HepG2 (cell line): ENCODE data around the gene CTCF. TPM values are rescaled to one million over a fixed set of nuclear protein-coding genes. Genes with fewer than 3 reads are reported as not detected.
A peak's percentile ranks its signal among the peaks of the same experiment; 100 is the strongest.

Experiments used
- ASH2L ChIP-seq: fragments of 300-600, 200-600 bp; sonication (generic); IDR thresholded peaks from 2 replicates; pipeline ENCODE4 v1.7.0; 2017; ENCODE audit warnings: low read depth, mild to moderate bottlenecking, moderate library complexity, mixed read lengths, low read length; ENCODE audit not compliant: insufficient read length
- CC2D1A ChIP-seq: sonication (generic); formaldehyde crosslinking; IDR thresholded peaks from 2 replicates; pipeline ENCODE4 v1.8.1; 2023; ENCODE audit warnings: mild to moderate bottlenecking, missing genetic modification reagents
- FOXC1 ChIP-seq: sonication (generic); formaldehyde crosslinking; IDR thresholded peaks from 2 replicates; pipeline ENCODE4 v1.8.0; 2022; ENCODE audit warnings: mild to moderate bottlenecking, missing genetic modification reagents, borderline replicate concordance
- FUBP1 ChIP-seq: sonication (generic); formaldehyde crosslinking; IDR thresholded peaks from 2 replicates; pipeline ENCODE4 v1.5.1; 2020; ENCODE audit warnings: missing genetic modification reagents, mild to moderate bottlenecking, borderline replicate concordance
- KLF11 ChIP-seq: IDR thresholded peaks from 2 replicates; pipeline ENCODE4 v1.6.1; 2016; ENCODE audit warnings: missing compliant biosample characterization
- PHF8 ChIP-seq: sonication (generic); formaldehyde crosslinking; IDR thresholded peaks from 2 replicates; pipeline ENCODE4 v1.5.0; 2020; ENCODE audit warnings: missing genetic modification reagents
- REPIN1 ChIP-seq: sonication (generic); formaldehyde crosslinking; IDR thresholded peaks from 2 replicates; pipeline ENCODE4 v1.8.0; 2022; ENCODE audit warnings: missing genetic modification reagents, low read depth, mild to moderate bottlenecking, borderline replicate concordance
- SAFB2 ChIP-seq: sonication (generic); formaldehyde crosslinking; IDR thresholded peaks from 2 replicates; pipeline ENCODE4 v1.5.1; 2020; ENCODE audit warnings: missing genetic modification reagents, low read depth, mild to moderate bottlenecking, borderline replicate concordance
- USF2 ChIP-seq, 2 experiments: sonication (generic) in 1 of 2; formaldehyde crosslinking in 1 of 2; IDR thresholded peaks; 2 replicates each; pipeline versions ENCODE4 v1.5.1 to v1.6.1; 2011 to 2020; ENCODE audit warnings: borderline replicate concordance in 1 of 2, low read depth in 1 of 2, low read length in 1 of 2, mild to moderate bottlenecking in 1 of 2, missing genetic modification reagents in 1 of 2, moderate library complexity in 1 of 2
- ZFX ChIP-seq: sonication (generic); formaldehyde crosslinking; IDR thresholded peaks from 2 replicates; pipeline ENCODE4 v1.4.0; 2020; ENCODE audit warnings: mild to moderate bottlenecking, low read depth, missing genetic modification reagents, moderate library complexity
- ZMYM4 ChIP-seq: sonication (generic); formaldehyde crosslinking; IDR thresholded peaks from 2 replicates; pipeline ENCODE4 v1.8.1; 2023; ENCODE audit warnings: mild to moderate bottlenecking, missing genetic modification reagents
- ZNF234 ChIP-seq: sonication (generic); formaldehyde crosslinking; conservative IDR thresholded peaks from 2 replicates; pipeline ENCODE4 v1.5.1; 2020; ENCODE audit warnings: mild to moderate bottlenecking, missing genetic modification reagents
- ZNF557 ChIP-seq: sonication (generic); formaldehyde crosslinking; IDR thresholded peaks from 2 replicates; pipeline ENCODE4 v1.4.0; 2020; ENCODE audit warnings: missing genetic modification reagents
- ZNF749 ChIP-seq: sonication (generic); formaldehyde crosslinking; IDR thresholded peaks from 2 replicates; pipeline ENCODE4 v1.8.0; 2022; ENCODE audit warnings: mild to moderate bottlenecking, missing genetic modification reagents, moderate library complexity, borderline replicate concordance
- ZNF770 ChIP-seq: sonication (generic); formaldehyde crosslinking; IDR thresholded peaks from 2 replicates; pipeline ENCODE4 v1.5.0; 2020; ENCODE audit warnings: mild to moderate bottlenecking, missing genetic modification reagents
- polyA plus RNA-seq, 8 experiments: library from polyadenylated mRNA; depleted of rRNA in 3 of 8; stranded (reverse) in 7 of 8; unstranded in 1 of 8; fragments of >200 nt; fragmentation: Illumina TruSeq in 4 of 8; extraction: Trizol in 4 of 8; gene quantifications; 2 replicates each; pipeline versions ENCODE4 v1.2.1 to v1.2.3, GENCODE V29; 2011 to 2016; ENCODE audit warnings: low read depth in 4 of 8, missing spikeins in 1 of 8, mixed read lengths in 1 of 8; ENCODE audit not compliant: insufficient read depth in 1 of 8
- total RNA-seq, 5 experiments: library from RNA; depleted of rRNA; stranded (reverse); fragments of >200 nt; fragmentation: Illumina TruSeq; extraction: Trizol; gene quantifications; 2 replicates each; pipeline ENCODE4 v1.2.3, GENCODE V29; 2016; ENCODE audit warnings: low read depth in 1 of 5

CTCF gene
- total and polyA plus RNA-seq, 2 of the 13 experiments (the other 11 are each of a cell fraction or from before 2014, with no cell fraction given) = 19.5 to 37.5 TPM

GRCh38 chr16:67632415-67633172, 70.3 kb downstream of the CTCF start (continued):
- TF ChIP-seq ASH2L (peak; percentile 44), USF2 (IDR thresholded peaks at IDR 0.05; ENCODE audit: low read depth, low read length) (no peak), USF2 (CRISPR knock-in tag; IDR thresholded peaks at IDR 0.05; ENCODE audit: borderline replicate concordance) (no peak), PHF8 (CRISPR knock-in tag) (0 out of 2 replicates have a peak, but pooled peaks have one; percentile 30), ZFX (CRISPR knock-in tag) (no peak), CC2D1A (CRISPR knock-in tag) (no peak), ZNF557 (CRISPR knock-in tag) (no peak), FUBP1 (CRISPR knock-in tag) (no peak), ZNF749 (CRISPR knock-in tag) (no peak), ZNF770 (CRISPR knock-in tag) (no peak), FOXC1 (CRISPR knock-in tag) (no peak), ZNF234 (no peak), KLF11 (CRISPR knock-in tag) (no peak), REPIN1 (CRISPR knock-in tag) (no peak; the same call in 1 of the 2 replicates), SAFB2 (CRISPR knock-in tag) (no peak), ZMYM4 (CRISPR knock-in tag) (peak; percentile 59)
